Amniotic epithelial cell (primary cell): ENCODE data around the gene DNAJC9.
"Not testable (repeated sequence)": the region's sequence is repeated elsewhere in the genome, so short reads cannot be mapped to it uniquely, and the experiment has no call there.

Experiments used
- DNase-seq: peaks from one replicate; pipeline ENCODE4 v3.0.0-alpha.2; 2010; ENCODE audit warnings: low read depth

DNAJC9 gene, protein sequence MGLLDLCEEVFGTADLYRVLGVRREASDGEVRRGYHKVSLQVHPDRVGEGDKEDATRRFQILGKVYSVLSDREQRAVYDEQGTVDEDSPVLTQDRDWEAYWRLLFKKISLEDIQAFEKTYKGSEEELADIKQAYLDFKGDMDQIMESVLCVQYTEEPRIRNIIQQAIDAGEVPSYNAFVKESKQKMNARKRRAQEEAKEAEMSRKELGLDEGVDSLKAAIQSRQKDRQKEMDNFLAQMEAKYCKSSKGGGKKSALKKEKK

GRCh38 chr10:73246646-73247508 is at the start of gene DNAJC9:
Gene DNAJC9, minus strand, starts transcription at chr10:73247255. Its CDS starts 66 bp downstream, at chr10:73247189.
- peak; percentile 84 for DNase-seq

DNA sequence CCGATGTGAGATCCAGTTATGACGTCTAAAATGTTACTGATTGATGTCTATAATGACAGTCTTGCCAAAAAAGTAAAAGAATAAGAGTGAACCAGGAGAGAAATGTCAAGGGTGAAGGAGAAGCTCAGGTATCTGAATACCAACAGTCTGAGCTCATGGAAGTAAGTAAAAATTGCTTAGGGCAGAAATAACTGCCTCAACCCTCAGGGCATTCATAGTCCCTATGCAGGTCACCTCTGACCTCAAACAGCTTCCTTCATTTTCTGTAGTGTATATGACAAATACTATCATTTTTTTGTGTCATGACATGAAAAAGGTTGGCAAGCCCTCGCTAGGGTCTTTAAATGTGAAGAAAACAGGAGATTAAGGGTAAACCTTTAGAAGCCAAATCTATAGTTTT is 46.4 kb upstream of the DNAJC9 start:
- no peak for DNase-seq

DNA sequence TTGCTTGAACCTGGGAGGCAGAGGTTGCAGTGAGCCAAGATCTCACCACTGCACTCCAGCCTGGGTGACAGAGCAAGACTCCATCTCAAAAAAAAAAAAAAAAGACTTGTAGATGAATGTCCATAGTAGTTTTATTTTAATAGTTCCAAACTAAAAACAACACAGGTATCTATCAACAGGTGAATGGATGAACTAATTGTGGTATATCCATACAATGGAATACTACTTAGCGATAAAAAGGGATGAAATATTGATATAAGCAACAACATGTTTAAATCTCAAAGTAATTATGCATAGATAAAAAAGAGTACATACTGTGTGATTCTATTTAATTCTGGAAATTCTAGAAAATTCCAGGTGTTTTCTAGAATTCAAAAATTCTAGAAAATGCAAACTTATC is 42.9 kb upstream of the DNAJC9 start:
- no peak for DNase-seq

DNA sequence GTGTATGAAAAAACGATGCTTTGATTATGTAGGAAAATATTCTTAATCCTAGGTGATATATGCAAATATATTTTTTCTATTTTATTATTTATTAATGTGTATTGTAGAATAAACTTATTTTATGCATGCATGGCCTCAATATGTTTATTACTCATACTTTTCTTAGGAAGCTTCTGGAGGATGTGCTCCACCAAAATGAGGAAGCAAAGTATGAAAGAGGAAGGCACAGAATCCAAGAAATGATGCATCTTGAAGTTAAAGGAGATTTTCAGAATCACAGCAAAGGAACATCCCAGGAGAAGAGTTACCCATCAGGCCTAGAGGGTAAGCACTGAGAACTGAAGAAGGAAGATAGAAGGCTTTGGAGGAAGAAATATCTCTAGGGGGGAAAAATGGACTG is 40.4 kb upstream of the DNAJC9 start:
- DNase-seq = no peak

DNA sequence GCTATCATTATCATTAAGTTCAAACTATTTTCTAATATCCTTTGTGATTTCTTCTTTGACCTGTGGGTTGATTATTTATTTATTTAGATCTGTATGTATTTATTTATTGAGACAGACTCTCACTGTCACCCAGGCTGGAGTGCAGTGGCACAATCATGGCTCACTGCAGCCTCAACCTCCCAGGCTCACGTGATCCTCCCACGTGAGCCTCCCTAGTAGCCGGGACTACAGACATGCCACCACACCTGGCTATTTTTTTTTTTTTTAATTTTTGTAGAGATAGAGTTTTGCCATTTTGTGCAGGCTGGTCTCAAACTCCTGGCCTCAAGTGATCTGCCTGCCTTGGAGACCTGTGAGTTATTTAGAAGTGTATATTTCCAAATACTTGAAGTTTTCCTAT is 34.0 kb upstream of the DNAJC9 start:
- no peak for DNase-seq

GRCh38 chr10:73264423-73264822 is 17.4 kb upstream of the DNAJC9 start:
- no peak for DNase-seq

GRCh38 chr10:73263693-73264347 is 16.8 kb upstream of the DNAJC9 start:
- DNase-seq = peak; percentile 57

DNA sequence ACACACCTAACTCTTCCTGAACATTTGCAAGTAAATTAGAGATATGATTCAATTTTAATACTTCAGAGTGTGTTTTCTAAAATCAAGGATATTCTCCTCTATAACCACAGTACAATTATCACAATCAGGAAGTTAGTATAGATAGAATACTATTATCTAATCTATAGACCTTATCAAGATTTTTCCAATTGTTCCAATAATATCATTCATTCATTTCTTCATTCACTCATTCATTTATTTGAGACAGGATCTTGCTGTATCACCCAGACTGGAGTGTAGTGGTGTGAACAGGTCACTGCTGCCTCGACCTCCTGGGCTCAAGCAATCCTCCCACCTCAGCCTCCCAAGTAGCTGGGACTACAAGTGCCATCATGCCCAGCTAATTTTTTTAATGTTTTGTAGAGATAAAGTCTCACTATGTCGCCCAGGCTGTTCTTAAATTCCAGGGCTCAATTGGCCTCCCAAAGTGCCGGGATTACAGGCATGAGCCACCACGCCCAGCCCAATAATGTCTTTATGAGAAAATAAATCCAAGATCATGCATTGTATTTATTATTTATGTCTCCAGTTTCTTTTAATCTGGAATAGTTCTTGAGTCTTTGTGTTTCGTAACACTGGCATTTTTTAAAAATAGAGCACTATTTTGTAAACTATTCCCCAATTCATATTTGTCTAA is 16.0 kb upstream of the DNAJC9 start:
- no peak for DNase-seq

DNA sequence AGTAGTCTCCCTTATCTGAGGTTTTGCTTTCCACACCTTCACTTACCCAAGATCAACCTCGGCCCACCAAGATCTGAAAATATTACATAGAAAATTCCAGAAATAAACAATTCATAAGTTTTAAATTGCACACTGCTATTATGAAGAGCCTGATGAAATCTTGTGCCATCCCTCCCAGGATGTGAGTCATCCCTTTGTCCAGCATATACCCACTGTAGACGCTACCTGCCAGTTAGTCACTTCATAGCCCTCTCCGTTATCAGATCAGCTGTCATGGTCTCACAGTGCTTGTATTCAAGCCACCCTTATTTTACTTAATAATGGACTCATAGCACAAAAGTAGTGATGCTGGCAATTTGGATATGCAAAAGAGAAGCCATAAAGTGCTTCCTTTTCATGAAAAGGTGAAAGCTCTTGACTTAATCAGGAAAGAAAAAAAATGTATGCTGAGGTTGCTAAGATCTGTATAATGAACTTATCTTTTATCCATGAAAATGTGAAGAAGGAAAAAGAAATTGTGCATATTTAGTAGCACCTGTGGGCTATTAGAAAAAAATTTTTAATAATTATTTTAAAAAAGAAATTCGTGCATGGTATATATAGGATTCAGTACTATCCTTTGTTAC is 15.2 kb upstream of the DNAJC9 start:
- DNase-seq = peak; percentile 90

DNA sequence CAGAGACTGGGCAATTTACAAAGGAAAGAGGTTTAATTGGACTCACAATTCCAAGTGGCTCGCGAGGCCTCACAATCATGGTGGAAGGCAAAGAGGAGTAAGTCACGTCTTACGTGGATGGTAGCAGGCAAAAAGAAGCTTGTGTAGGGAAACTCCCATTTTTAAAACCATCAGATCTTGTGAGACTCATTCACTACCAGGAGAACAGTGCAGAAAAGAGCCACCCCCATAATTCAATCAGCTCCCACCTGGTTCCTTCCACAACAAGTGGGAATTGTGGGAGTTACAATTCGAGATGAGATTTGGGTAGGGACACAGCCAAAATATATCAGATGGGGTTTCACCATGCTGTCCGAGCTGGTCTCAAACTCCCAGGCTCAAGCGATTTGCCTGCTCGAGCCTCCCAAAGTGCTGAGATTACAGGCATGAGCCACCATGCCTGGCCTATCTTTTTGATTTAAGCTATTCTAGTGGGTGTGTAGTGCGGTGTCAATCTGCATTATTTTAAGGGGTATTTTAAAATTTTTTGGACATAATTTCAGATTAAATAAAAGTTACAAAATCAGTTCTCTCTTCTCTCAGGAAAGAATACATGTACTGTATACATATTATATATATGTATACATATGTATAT is 14.4 kb upstream of the DNAJC9 start:
- DNase-seq = no peak

DNA sequence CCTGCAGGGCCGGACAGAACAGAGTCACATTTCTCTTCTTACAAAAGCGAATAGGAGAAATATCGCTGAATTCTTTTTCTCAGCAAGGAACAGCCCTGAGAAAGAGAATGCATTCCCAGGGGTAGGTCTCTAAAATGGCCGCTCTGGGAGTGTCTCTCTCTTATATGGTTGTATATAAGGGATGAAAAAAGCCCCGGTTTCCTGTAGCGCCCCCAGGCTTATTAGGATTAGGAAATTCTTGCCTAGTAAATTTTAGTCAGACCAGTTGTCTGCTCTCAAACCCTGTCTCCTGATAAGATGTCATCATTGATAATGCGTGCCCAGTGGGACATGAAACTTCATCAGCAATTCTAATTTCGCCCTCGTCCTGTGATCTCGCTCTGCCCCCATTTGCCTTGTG is 11.6 kb upstream of the DNAJC9 start:
- not testable (repeated sequence) for DNase-seq

GRCh38 chr10:73253225-73253555 is 6.1 kb upstream of the DNAJC9 start:
- DNase-seq = no peak

- peak; percentile 97 for DNase-seq
Measured at GRCh38 chr10:73252445-73253224, 5.6 kb upstream of the DNAJC9 start, which contains the start of gene MRPS16. Gene MRPS16, minus strand, starts transcription at chr10:73252644. Its CDS starts 162 bp downstream, at chr10:73252482.

GRCh38 chr10:73251683-73252444 is 4.8 kb upstream of the DNAJC9 start:
- DNase-seq = no peak

- DNase-seq = peak; percentile 27
Measured at GRCh38 chr10:73248259-73248724, 1.2 kb upstream of the DNAJC9 start.

DNA sequence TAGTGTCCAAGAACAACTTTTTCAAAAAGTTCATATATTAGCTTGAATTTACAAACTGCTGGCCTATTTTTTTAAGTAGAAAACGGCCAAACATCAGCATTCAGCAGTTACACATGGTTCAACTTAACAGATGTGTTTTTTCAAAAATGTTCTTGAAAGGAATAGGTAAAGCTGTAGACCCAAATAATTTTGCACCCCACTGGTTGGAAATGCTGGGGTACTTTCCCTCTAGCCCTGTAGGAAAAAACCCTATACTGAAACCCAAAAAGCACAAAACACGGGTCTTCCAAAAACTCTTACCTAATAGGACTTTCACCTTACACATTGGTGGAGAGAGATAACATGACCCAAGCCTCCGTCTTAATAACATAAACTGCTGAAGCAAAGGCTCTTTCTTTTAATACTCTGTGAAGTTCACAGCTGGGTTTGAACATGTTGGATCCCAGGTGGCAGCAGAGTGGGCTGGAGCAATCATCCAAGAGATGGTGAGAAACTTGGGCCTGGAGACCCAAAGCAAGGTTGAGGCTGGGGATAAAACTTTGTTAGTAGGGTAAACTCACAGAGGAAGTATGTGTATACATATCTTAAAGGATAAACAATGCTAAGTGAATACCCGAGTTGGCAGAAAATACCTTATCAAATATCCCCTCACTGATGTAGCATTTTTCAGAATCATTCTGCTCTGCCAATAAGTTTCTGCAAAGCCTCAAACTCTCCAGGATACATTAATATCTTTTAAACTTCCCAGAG is 629 bp upstream of the DNAJC9 start:
- DNase-seq = no peak

GRCh38 chr10:73246322-73246645 is 771 bp downstream of the DNAJC9 start:
- no peak for DNase-seq

- DNase-seq = peak; percentile 66
Measured at GRCh38 chr10:73244866-73245477, 2.1 kb downstream of the DNAJC9 start.

DNA sequence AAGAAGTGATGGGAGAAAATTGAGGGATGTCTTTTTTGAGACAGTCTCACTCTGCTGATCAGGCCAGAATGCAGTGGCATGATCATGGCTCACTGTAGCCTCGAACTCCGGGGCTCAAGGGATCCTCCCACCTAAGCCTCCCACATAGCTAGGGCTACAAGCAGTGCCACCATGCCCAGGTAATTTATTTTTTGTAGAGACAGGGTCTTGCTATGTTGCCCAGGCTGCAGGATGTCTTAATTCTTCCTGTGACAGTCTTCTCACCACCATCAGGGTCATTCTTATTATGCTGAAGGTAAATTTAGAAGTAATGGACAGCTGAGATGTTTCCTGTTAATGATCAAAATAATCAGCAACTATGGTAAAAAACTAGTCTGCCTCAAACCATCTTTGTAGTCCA is 7.1 kb downstream of the DNAJC9 start:
- no peak for DNase-seq
